GM10266 (cell line): ENCODE results near the gene EPS15.
"Not testable (repeated sequence)": the region's sequence is repeated elsewhere in the genome, so short reads cannot be mapped to it uniquely, and the experiment has no call there.

Source experiments
- DNase-seq: peaks from one replicate; pipeline ENCODE4 v3.0.0; 2012; ENCODE audit errors: extremely low spot score
- TF ChIP-seq, protein P1 (sequence below): IDR thresholded peaks from 2 replicates; pipeline ENCODE4 v1.5.1; 2012; ENCODE audit warnings: mild to moderate bottlenecking, low read depth; ENCODE audit not compliant: control insufficient read depth, insufficient read depth; ENCODE audit errors: missing control alignments

EPS15 gene

DNA sequence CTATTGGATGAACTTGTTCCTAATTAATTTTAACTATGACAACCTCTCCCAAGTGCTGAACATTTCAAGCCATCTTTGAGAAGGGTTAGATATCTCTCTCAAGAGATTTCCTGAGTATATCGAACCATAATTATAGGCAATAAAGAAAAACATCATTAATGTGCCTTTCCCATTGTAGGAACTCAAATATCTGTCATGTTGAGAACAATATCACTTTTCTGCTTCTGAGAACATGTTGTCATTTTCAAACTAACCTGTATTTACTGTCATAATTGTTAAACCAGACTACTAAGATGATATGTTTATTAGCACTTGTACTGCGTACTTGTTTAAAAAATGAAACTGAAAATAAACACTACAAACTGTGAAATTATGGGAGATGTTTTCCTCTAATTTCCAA, 4.3 kb downstream of the EPS15 start:
- TF ChIP-seq, protein P1, sequence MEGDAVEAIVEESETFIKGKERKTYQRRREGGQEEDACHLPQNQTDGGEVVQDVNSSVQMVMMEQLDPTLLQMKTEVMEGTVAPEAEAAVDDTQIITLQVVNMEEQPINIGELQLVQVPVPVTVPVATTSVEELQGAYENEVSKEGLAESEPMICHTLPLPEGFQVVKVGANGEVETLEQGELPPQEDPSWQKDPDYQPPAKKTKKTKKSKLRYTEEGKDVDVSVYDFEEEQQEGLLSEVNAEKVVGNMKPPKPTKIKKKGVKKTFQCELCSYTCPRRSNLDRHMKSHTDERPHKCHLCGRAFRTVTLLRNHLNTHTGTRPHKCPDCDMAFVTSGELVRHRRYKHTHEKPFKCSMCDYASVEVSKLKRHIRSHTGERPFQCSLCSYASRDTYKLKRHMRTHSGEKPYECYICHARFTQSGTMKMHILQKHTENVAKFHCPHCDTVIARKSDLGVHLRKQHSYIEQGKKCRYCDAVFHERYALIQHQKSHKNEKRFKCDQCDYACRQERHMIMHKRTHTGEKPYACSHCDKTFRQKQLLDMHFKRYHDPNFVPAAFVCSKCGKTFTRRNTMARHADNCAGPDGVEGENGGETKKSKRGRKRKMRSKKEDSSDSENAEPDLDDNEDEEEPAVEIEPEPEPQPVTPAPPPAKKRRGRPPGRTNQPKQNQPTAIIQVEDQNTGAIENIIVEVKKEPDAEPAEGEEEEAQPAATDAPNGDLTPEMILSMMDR = no peak
- DNase-seq = no peak

DNA sequence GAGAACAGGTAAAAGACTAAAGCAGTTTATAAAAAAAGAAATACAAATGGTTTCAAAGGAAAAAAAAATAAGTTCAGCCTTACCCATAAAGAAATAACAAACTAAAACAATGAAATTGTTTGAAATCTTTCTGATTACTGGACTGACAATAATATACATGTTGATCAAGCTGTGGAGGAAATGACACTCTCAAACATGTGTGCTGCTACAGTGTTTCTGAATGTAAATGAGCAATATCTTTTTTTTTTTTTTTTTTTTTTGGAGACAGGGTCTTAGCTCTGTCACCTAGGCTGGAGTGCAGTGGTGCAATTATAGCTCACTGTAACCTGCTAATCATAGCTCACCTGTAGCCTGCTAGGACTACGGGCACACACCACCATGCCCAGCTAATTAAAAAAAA, 6.5 kb downstream of the EPS15 start:
- TF ChIP-seq, protein P1 = no peak
- no peak for DNase-seq

- TF ChIP-seq, protein P1 = no peak
These were observed 6.9 kb downstream of the EPS15 start for GRCh38 chr1:51512120-51512519.

GRCh38 chr1:51509773-51510172, 9.3 kb downstream of the EPS15 start:
- TF ChIP-seq, protein P1 = no peak
- DNase-seq = no peak

More at GRCh38 chr1:51512120-51512519, 6.9 kb downstream of the EPS15 start:
- DNase-seq = no peak

GRCh38 chr1:51506537-51506936, 12.5 kb downstream of the EPS15 start:
- DNase-seq = no peak
- TF ChIP-seq, protein P1 = no peak

GRCh38 chr1:51504806-51505525, 14.1 kb downstream of the EPS15 start:
- no peak for DNase-seq
- TF ChIP-seq, protein P1 = no peak

DNA sequence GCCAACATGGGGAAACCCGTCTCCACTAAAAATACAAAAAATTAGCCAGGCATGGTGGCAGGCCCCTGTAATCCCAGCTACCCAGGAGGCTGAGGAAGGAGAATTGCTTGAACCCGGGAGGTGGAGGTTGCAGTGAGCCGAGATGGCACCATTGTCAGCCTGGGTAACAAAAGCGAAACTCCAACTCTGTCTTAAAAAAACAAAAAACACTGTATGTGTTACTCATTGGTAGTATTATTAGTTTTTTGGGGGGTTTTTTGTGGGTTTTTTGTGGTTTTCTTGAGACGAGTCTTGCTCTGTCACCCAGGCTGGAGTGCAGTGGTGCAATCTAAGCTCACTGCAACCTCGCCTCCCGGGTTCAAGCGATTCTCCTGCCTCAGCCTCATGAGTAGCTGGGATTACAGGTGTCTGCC, 17.8 kb downstream of the EPS15 start:
- DNase-seq = not testable (repeated sequence)

DNA sequence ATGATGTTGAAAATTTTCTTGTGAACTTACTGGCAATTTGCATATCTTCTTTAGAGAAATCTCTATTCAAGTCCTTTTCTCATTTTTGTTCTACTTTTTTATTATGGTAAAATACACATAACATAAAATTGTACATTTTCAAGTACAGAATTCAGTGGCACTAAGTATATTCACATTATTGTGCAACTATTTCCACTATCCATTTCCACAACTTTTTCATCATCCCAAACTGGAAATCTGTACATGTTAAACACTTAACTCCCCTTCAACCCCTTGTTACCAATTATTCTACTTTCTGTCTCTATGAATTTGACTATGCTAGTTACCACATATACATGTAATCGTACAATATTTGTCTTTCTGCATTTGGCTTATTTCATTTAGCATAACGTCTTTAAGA, 19.4 kb downstream of the EPS15 start:
- TF ChIP-seq, protein P1 = no peak
- no peak for DNase-seq
